Measurements from ENCODE around the gene VPS9D1.

GRCh38 chr16:89709166-89709565 is 11.5 kb downstream of the VPS9D1 start:
- TF ChIP-seq POLR2A (IDR thresholded peaks at IDR 0.05; ENCODE audit: low read length): no peak
- no peak for TF ChIP-seq GATA1 (IDR thresholded peaks at IDR 0.05; ENCODE audit: low read depth, low read length)

All from erythroblast (primary cell).